Left lobe of liver (tissue), 2 donors: ENCODE results near the gene ETS1. TPM values are rescaled to one million over a fixed set of nuclear protein-coding genes. Genes with fewer than 3 reads are reported as not detected.

Source experiments
- ATAC-seq: fragments of 200-7000 bp; cut with Tn5 transposase; one replicate; pipeline ENCODE4 v1.9.1; 2020; ENCODE audit warnings: mild to moderate bottlenecking, moderate library complexity
- DNase-seq: peaks from one replicate; pipeline ENCODE4 v3.0.0-alpha.2; 2020; ENCODE audit warnings: low spot score
- total RNA-seq: library from RNA; stranded (reverse); gene quantifications from one replicate; pipeline ENCODE4 v1.2.1, GENCODE V29; 2021
- donor health status: DM: no; HTN: no; CAD: no; lungs with moderate emphysema.
- donor health status: DM: no; HTN: yes; CAD: no.

ETS1 gene
- total RNA-seq, 1 donor from 2014 or later, result 20.2 TPM

DNA sequence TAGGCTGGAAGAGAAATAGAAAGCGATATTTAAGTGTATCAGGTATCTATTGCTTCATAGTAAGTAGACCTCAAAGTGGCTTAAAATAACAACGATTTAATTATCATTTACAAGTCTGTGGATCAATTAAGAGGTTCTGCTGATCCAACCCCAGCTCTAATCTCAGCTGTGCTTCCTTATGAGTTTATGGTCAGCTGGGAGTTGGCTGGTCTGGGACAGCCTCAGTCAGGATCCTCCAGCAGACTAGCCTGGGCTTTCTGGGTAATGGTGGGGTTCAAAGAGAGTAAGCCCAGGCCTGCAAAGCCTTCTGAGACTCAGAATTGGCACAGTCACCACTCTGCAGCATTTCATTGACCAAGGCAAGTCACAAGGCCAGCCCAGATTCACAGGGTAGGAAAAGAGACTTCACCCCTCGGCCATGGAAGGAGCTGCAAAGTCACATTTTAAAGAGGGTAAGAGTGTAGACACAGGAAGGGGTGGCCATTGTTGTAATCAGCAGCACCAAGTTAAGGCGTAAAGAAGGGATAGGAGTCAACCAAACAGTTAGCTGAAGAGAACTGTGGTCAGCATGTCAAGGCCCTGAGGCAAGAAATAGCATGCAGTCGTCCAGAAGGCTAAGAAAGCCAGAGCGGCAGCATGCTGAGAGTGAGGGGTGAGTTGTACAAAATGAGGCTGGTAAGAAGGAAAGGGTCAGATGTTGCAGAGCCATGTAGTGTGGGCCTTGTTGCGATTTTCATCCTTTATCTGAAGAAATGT is 168.2 kb downstream of the ETS1 start:
- ATAC-seq (no peak), DNase-seq (no peak)

DNA sequence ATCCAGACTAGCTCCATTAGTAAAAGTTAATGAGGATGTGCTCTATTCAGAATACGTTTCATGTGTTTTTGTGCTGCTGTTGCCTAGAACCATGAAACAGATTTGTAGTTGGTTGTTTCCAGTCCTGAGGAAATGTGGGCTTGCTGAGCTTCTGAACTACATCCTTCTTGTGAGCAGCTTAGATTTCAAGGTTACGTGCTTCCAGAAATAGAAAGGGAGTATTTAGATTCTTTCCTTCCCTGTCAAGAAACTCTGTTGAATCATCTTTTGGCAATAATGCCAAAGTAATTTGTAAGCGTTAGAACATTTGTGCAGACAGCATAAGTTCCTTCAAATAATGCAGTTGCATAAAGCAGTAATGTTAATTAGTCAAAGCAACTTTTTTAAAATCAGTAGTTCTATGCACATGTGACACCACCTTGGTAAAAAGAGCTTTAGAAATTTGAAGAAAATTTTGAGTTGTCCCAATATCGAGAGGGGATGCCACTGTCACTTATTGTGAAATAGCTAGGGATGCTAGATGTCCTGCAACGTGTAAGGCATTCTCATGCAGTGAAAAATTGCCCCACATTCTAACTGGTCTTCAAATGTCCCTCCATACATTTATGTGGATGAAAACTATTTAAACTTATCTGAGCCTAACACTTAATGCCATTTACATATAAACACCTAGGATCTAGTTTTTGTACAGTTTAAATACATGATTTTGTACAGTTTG is 169.6 kb downstream of the ETS1 start:
- no peak for ATAC-seq
- no peak for DNase-seq

DNA sequence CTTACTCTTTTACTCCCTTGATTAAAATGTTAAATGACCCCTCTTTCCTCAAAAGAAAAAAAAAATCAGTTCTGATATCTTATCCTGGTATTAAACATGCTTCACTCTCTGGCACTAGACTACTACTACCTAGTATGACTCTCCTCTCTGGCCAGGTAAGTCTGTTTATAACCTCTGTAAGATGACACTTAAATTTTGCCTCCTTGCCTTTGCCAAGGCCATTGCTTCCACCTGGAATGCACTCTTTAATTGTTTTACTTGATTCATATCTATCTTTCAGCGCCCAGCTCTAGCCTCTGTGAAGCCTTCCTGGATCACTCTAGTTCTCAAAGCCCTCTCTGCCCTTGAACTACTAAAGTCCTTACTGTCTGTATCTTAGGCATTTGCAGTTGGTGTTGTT is 170.4 kb downstream of the ETS1 start:
- DNase-seq (no peak), ATAC-seq (no peak)

DNA sequence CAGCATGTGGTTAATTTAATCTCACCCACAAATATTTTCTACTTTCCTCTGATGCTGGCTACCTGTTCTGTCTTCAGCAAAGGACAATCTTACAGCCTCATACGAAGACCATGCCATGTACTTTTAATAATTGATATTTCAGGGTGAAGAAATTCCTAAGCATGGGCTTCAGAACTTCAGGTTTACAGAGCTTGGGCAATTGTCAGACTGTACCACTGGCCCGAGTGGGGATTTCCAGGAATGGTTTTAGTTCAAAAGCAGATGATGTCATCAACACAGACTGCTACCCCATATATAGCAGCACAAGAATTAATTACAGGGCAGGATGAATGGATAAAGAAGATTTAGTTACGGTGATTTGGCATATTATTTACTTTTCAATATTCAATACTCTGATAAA is 171.8 kb downstream of the ETS1 start:
- DNase-seq (no peak), ATAC-seq (no peak)

DNA sequence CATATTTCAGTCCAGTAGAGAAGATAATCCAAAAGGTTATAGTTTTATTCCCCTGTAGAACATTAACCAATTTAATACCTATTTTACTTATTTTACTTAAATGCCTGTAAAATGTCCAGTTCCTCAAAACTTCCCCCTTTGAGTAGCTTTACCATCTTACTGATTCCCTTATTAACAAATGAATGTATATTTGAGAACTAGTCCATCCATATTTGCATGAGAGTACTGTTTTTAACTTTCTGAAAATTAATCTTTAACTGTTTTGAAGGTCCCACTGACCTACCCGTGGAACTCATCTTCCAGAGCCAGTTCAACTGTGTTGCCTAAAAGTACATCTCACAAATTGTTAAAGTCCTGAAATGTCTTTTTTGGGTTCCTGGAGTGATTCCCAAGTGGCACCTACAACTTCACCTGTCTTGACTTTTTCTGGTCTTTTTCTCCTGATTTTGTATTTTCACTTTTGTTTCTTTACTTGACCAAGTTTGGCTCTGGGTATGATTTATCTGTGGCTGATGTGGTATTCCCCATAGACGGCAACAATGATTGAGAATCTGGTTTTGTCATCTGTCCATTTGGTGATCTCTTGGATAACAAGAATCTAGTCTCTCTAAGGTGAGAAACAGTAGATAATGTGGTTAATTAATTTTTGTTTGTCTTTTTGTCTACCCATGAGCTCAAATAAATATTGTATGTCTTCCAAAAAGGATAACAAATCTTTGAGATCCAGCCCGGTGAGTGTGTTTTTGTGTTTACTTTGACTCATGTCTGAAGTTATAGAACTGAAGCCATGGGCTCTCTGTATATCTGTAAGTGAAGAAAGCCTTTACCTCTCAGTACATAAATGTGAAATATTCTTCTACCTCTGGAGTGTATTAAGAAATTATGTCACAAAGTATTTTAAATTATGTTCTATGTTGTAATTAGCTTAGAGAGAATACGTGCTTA is 174.2 kb downstream of the ETS1 start:
- ATAC-seq (no peak), DNase-seq (no peak)

DNA sequence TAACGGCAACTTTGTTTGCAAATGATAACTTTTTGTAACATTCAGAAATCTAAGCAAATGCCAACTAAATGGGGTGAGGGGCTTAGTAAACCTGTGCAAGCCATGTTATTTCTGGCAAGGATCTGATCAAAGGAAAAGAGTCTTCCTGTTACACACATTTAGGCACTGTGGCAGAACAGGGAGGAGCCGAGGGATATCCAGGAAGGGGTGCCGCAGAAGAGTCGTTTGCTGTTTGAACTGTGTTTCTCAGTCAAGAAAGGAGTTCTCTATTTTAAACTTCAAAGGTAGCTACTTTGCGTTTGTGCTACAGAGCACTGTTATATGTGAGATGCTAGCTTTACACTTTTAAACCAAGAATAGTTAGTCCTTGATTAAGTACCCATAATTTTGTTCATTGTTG is 175.5 kb downstream of the ETS1 start:
- DNase-seq (no peak), ATAC-seq (no peak)

DNA sequence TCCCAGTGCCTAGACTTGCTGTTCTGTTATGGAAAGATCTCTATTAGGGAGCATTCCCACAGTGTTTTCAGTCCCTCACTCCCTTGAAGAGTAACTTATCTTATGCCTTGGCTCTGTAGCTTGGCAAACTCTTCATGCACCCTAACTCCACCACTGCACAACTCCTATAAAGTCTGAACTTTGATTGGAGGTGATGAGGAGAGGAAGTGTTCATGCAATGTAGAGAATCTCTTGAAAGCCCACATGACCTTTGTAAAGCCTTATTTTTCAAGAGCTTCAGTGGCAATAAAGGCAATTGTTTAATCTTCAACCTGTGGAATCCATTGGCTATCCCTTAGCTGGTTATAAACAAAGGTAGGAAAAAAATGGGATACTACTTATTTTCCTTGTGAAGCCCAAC is 176.2 kb downstream of the ETS1 start:
- DNase-seq (no peak), ATAC-seq (no peak)

DNA sequence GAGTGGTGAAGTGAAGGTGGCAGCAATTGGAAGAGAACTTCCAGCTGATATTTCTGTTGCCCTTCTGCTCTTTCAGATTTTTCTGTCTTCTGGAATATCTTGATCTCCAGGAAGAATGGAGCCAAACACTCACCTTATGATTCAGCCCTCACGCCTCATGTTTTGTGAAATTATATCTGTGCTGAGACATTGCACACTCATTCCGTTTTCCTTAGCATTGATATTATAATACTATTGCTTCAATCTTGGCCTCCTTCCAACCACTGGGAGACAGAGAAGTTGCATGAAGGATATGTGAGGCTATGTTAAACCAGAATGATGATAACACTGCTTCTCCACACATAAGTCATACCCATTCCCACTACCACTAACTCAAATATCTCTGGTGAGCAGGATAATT is 177.9 kb downstream of the ETS1 start:
- ATAC-seq, result no peak
- no peak for DNase-seq

Other genes starting within 250 kb of the ETS1 start
- gene FLI1, start 106.5 kb upstream of the ETS1 start, total RNA-seq, result 3.4 TPM